Stimulated activated naive B cell treated with anti-CD40 and anti-IgM and Interleukin-4, amounts not matched to agents 10 μg/mL and 1 μg/mL and 100 μg/mL, for 72 hours (primary cell): Measurements from ENCODE around the gene PBRM1.

Source experiments
- ATAC-seq, 2 donors: fragments of 150-1000 bp; cut with Tn5 transposase; replicated peaks; 2 replicates each; pipeline ENCODE4 v1.10.0; 2021; ENCODE audit warnings: moderate library complexity in 1 of 2
- DNase-seq: peaks from one replicate; pipeline ENCODE4 v3.0.0; 2021
- H3K27ac Mint-ChIP-seq: one replicate; pipeline ENCODE4 v1.8.0; 2022; ENCODE audit warnings: mild to moderate bottlenecking, mixed read lengths
- H3K27me3 Mint-ChIP-seq, 2 donors: one replicate each; pipeline ENCODE4 v1.8.0; 2022; ENCODE audit warnings: mixed read lengths in 2 of 2
- H3K36me3 Mint-ChIP-seq, 2 donors: one replicate each; pipeline ENCODE4 v1.8.0; 2022; ENCODE audit warnings: mixed read lengths in 2 of 2, mild to moderate bottlenecking in 1 of 2
- H3K4me1 Mint-ChIP-seq, 2 donors: one replicate each; pipeline ENCODE4 v1.8.0; 2022; ENCODE audit warnings: mixed read lengths in 2 of 2, mild to moderate bottlenecking in 1 of 2
- H3K4me3 Mint-ChIP-seq, 2 donors: one replicate each; pipeline ENCODE4 v1.8.0; 2022; ENCODE audit warnings: mild to moderate bottlenecking in 2 of 2, mixed read lengths in 2 of 2, moderate library complexity in 1 of 2
- H3K9me3 Mint-ChIP-seq, 2 donors: one replicate each; pipeline ENCODE4 v1.8.0; 2022; ENCODE audit warnings: mixed read lengths in 2 of 2, mild to moderate bottlenecking in 1 of 2

PBRM1 gene

DNA sequence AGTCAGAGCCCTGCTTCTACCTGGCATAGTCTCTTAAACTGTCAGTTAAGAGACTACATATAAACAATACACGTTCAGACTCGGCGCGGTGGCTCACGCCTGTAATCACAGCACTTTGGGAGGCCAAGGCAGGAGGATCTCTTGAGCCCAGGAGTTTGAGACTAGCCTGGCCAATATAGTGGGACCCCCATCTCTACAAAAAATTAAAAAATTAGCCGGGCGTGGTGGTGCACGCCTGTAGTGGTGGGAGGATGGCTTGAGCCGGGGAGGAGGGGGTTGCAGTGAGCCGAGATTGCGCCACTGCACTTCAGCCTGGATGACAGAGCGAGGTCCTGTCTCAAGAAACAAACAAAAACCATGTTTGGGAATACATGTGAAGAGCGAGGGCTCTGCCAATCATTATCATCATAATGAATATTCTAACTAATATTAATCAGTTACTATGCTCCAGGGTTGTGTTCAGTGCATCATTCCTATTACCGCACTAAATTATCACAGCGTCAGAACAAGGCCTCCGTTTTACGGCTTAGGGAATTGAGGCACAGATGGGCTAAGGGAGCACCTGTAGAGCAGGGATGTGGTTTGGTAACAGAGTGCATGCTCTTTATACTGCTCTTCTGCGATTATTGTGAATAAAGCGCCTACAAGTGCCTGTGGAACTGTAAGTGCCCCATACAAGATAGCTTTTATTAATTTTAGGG, 150.2 kb downstream of the PBRM1 start:
- Mint-ChIP-seq H3K36me3 (peaks cover 17 to 22% of the 10 kb centered on the region in 2 donors), H3K4me3 (peak overlapping the region; percentile 97 to 99), H3K27ac (peak overlapping the region; percentile 3), H3K4me1 (peaks cover 30 to 50% of the 10 kb centered on the region in 2 donors), H3K9me3 (peaks cover 0 to 3% of the 10 kb centered on the region in 2 donors), H3K27me3 (no peaks in the 10 kb centered on the region)
- DNase-seq (no peak), ATAC-seq (no peak)

DNA sequence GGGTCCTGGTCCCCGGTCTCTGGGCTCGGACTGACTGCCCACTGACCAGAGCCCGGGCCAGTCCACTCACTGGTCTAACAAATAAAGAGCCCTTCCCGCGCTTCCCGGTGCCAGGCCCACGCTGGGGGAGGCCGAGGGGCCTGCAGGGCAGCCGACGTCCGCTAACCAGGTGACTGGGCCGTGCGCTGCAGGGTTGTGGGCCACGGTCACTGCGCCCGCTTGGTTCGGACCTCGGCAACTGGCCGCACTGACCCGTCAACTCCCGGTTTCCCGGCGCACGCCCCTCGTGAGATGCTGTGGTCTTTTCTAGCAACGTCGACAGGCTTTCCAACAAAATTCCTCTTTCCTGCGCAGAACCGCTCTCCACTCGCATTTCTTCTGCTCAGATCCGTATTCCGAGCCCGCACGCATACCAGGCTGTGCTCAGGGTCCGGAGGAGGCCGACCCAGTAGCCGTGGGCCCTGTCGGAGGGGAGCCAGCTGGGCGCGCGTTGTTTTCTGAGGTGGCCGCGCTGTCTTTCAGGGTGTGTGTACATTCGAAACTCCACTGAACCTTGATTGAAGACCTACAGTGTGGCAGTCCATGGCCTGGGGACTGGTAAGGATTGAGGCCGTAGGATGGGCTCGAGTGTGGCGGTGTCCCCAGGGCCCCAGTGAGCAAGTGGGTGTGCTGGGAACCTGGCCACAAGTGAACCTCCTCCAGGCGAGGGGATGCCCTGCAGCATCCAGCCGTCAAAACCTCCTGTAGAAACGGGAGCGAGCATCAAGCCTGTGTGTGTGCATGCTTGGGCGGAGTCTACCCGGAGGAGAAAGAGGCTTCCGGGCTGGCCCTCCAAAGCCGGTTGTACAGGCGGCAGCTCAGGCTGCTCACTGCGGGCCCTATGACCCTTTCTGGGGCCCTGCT, 151.2 kb downstream of the PBRM1 start:
- Mint-ChIP-seq H3K36me3 (peaks cover 17 to 22% of the 10 kb centered on the region in 2 donors), H3K27me3 (no peaks in the 10 kb centered on the region), H3K9me3 (peaks cover 0 to 3% of the 10 kb centered on the region in 2 donors), H3K4me3 (peak overlapping the region; percentile 80 to 82), H3K27ac (peak overlapping the region; percentile 87), H3K4me1 (peaks cover 30 to 49% of the 10 kb centered on the region in 2 donors)
- no peak for DNase-seq
- no peak for ATAC-seq

DNA sequence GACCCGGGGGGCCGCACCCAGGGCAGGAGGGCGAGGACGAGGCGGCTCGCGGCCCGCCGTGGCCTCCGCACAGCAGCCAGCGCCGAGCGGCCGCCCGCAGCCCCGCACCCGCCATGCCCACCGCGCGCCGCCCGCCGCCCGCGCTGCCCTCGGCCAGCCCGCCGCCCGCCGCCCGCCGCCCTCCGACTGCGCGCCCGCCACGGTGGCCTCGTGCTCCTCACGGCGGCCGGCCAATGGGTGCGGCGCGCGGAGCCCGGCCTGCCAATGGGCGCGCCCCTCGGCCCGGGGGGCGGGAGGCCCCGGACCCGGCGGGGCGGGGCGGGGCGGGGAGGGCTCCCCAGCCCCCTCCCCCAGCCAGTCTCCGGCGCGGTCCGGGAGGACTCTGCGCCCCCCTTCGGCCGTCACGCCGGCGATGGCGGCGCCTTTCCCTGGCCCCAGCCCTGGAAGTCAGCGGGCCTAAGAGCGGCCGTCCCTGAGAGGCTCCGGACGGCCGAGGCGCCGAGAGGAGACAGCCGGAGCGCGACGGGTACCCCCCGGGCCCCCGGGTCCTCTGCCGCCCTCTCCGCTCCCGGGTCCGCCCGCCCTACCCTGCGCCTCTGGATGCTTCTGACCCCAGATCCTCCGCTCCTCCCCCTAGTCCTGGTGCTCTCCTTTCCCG, 152.0 kb downstream of the PBRM1 start, which contains the start of gene NT5DC2:
NT5DC2 (minus strand) TSS at position 235 of the 658 bp plus-strand sequence; CDS start at position 115, 120 bp downstream.
- H3K36me3 Mint-ChIP-seq = peaks cover 11 to 14% of the 10 kb centered on the region in 2 donors
- peaks cover 23 to 41% of the 10 kb centered on the region in 2 donors for H3K4me1 Mint-ChIP-seq
- no peaks in the 10 kb centered on the region for H3K9me3 Mint-ChIP-seq
- H3K27me3 Mint-ChIP-seq = no peaks in the 10 kb centered on the region
- peak within 1 kb of the TSS; percentile 80 to 84 for H3K4me3 Mint-ChIP-seq
- ATAC-seq (peak; percentile 31 to 32), DNase-seq (peak; percentile 48)
- peak within 1 kb of the TSS; percentile 87 for H3K27ac Mint-ChIP-seq

GRCh38 chr3:52532838-52533622, 152.7 kb downstream of the PBRM1 start:
- Mint-ChIP-seq H3K27ac (peak overlapping the region; percentile 84), H3K27me3 (no peaks in the 10 kb centered on the region), H3K4me3 (peak overlapping the region; percentile 77 to 84), H3K9me3 (no peaks in the 10 kb centered on the region), H3K36me3 (peaks cover 10 to 12% of the 10 kb centered on the region in 2 donors), H3K4me1 (peaks cover 19 to 36% of the 10 kb centered on the region in 2 donors)
- DNase-seq (no peak), ATAC-seq (peak in 1 of 2 donors; percentile 4)

DNA sequence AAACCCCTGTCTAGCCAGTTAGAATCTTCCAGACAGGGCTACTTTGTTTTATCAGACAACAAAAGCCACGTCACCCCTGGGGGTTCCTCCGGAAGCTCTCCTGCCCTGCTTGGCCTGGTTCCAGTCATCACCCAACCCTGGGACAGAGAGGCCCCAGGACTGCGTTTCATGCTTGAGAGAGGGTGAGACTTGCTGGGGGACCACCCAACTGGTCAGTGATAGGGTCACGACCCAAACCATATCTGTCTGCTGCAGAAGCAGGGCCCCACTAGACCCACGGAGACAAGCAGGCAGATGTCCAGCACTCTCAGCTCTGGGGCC, 153.2 kb downstream of the PBRM1 start:
- Mint-ChIP-seq H3K9me3 (no peaks in the 10 kb centered on the region), H3K27ac (peak overlapping the region; percentile 84), H3K4me3 (peak overlapping the region; percentile 77 to 84), H3K36me3 (peaks cover 6 to 12% of the 10 kb centered on the region in 2 donors), H3K27me3 (no peaks in the 10 kb centered on the region), H3K4me1 (peaks cover 14 to 30% of the 10 kb centered on the region in 2 donors)
- DNase-seq (no peak), ATAC-seq (no peak)

DNA sequence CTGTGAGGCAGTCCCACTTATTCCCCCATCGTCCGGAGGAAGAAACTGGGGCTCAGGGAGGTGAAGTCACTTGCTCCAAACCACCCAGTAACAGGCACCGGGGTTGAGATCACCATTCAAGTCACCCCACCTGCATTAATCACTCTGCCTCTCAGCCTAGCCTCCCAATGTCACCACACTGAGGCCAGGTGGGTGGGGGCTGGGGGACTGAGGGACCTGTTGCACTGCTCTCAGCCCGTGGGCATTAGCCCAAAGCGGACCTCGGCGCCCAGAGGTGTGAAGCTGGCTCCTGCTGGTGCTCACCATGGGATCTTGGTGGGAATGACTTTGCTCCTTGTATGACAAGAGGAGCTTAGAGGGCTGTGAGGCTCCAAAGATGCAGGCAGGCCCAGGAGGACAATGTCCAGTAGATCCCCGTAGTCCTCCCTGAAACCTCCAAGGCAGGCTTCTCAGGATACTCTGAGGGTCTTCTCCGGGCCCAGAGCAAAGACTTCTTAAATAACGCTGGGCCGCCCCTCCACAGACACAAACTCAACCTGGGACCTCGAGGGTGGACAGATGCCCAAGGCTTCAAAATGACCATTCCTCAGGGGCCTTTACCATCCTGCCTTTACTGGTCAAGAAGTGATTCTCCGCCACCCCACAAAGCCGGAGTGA, 153.7 kb downstream of the PBRM1 start:
- Mint-ChIP-seq H3K4me1 (peaks cover 12 to 27% of the 10 kb centered on the region in 2 donors), H3K36me3 (peaks cover 4 to 15% of the 10 kb centered on the region in 2 donors), H3K27me3 (no peaks in the 10 kb centered on the region), H3K27ac (no peak overlapping the region), H3K4me3 (peak overlapping the region in 1 of 2 donors; percentile 84), H3K9me3 (no peaks in the 10 kb centered on the region)
- no peak for ATAC-seq
- DNase-seq = no peak

DNA sequence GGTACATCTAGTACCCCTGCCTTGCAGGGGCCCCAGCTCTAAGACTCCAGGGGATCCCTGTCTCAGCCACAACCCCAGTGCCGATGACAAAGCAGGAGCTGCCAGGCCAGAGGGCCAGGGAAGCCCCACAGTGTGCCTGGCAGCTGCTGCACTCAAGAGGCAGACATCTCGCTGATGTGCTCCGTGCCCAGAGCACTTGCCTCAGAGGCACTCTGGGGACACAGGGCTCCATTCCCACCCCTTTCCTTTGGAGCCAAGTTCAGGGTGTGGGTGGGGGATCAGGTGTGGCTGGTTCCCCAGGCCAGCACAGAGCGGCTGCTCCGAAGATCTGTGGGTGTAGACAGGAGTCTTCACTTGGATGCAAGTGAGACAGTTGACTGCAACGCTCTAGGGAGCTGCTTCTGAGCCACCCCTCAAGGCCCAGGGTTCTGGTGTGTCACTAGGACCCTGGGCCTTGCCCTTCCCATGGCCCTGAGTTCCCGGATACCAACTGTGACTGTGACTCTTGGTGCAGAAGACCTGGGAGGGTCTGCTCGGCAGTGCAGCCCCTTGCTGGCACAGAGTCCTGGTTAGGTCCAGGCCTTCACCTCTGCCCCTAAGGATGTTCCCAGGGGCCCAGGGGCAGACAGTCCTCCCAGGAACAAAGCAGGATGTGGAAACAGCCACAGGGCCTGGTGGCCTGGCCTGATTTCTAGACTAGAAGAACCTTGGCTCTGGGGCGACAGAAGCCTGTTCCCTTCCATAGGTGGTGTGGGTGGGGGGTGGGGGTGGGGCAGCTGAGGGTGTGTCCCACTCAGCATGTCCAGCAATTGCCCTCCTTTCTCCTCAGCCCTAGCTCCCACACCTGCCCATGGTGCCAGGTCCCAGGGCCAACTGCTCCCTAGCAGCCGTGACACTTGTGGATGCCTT, 154.5 kb downstream of the PBRM1 start:
- ATAC-seq (no peak), DNase-seq (no peak)
- Mint-ChIP-seq H3K4me1 (peaks cover 11 to 21% of the 10 kb centered on the region in 2 donors), H3K36me3 (peaks cover 2 to 13% of the 10 kb centered on the region in 2 donors), H3K4me3 (no peak overlapping the region), H3K27me3 (no peaks in the 10 kb centered on the region), H3K27ac (no peak overlapping the region), H3K9me3 (no peaks in the 10 kb centered on the region)

DNA sequence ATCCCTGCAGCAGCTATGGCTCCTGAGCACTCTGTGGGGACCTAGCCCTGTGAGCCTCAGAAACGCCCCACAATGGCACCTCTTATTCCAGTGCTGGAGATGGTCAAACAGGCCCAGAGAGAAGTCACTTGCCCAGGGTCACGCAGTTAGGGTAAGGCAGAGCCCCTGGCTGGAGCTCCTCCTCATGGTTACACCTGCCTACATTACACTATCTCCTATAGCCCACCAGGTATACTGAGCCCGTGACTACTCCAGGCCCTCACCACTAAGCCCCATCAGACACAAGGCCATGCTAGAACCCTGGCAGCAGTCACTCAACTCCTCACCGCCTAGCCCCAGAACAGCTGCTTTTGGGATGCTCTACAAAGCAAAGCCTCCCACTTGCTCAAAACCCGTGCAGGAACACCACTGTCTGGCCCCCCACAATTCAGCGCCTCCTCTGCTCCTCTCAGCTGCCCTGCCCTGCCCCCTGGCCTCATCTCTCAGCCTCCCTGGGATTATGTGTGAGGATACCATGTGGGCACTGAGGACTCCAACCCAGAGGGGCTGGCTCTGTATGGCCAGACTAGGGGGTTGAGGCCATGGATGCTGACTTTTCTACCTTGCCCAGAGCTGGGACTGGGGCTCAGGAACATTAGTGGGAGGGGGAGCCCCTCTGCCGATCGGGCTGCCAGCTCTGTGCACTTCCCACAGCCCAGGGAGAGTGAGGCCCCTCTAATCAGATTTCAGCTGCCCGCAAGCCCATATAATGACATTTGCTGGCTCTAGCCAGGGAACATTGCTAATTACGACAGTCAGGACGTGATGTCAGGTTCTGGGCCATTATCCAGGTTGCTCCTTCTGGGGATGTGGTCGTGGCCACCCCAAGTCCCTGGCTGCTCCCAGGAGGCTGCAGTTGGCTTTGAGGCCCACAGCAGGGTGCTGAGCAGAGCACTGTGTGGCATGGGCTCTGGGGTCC, 156.1 kb downstream of the PBRM1 start:
- no peak for DNase-seq
- ATAC-seq = no peak
- no peak overlapping the region for H3K4me3 Mint-ChIP-seq
- H3K27ac Mint-ChIP-seq = no peak overlapping the region
- H3K4me1 Mint-ChIP-seq = peaks cover 5 to 16% of the 10 kb centered on the region in 2 donors
- peaks cover 3 to 18% of the 10 kb centered on the region in 2 donors for H3K36me3 Mint-ChIP-seq
- no peaks in the 10 kb centered on the region for H3K9me3 Mint-ChIP-seq
- H3K27me3 Mint-ChIP-seq = no peaks in the 10 kb centered on the region

GRCh38 chr3:52528586-52529375, 156.9 kb downstream of the PBRM1 start:
- Mint-ChIP-seq H3K9me3 (peaks cover 0 to 2% of the 10 kb centered on the region in 2 donors), H3K27ac (no peak overlapping the region), H3K4me1 (peaks cover 5 to 10% of the 10 kb centered on the region in 2 donors), H3K36me3 (peaks cover 10 to 27% of the 10 kb centered on the region in 2 donors), H3K4me3 (no peak overlapping the region), H3K27me3 (no peaks in the 10 kb centered on the region)
- ATAC-seq (no peak), DNase-seq (no peak)

DNA sequence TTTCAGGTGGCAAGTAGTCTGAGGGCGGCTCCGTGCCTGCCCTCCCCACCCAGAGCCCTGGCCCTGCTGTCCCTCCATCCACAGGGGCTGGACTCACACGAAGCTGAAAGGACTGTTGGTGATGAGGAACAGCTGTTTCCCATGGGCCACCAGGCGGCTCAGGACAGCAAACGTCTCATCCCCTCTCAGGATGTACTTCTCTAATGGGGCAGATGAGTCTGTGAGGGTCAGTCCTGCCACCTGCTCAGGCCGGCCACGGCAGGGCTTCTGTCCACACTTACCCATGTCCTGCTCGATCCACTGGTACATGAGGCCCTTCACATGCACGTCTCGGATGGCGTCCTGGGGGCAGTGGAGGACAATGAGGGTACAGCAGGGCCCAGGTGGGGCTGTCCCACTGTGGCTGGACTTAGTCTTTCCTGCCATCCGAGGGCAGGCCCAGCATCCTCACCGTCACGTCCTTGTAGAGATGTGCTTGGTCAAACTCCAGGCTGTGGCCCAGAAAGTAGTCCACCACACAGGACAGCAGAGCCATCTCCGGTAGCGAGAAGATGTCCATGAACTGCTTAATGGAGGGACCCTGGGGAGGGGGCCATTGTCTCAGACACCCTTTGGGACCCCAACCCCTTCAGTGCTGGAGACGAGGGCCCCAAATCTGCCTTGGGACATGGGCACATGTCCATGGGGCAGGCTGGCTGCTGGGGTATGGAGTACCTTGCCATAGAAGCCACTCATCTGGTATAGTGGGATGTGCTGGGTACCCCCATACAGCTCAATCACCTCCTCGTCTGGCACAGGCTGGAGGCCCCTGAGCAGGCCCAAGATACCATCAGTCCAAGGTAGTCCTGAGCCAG, 157.8 kb downstream of the PBRM1 start:
- H3K27ac Mint-ChIP-seq = no peak overlapping the region
- no peak for DNase-seq

More for the DNA sequence above, 157.8 kb downstream of the PBRM1 start:
- peaks cover 0 to 2% of the 10 kb centered on the region in 2 donors for H3K9me3 Mint-ChIP-seq
- peaks cover 10 to 28% of the 10 kb centered on the region in 2 donors for H3K36me3 Mint-ChIP-seq
- H3K27me3 Mint-ChIP-seq = no peaks in the 10 kb centered on the region
- H3K4me1 Mint-ChIP-seq = peaks cover 5 to 9% of the 10 kb centered on the region in 2 donors
- ATAC-seq = no peak
- H3K4me3 Mint-ChIP-seq = no peak overlapping the region
